SKM-1 treated with dmso at 0.1 percent for 144 hours (cell line): Measurements from ENCODE around the gene CDKN2AIP.

Source experiments
- DNase-seq: peaks from one replicate; lab custom pipeline; 2025; ENCODE audit not compliant: unreplicated experiment; lab: John Stamatoyannopoulos, UW

CDKN2AIP gene

GRCh38 chr4:183444214-183445096 is at the start of gene CDKN2AIP:
Gene CDKN2AIP (plus strand): TSS chr4:183444636. CDS start chr4:183444798, 162 bp downstream.
- peak; percentile 93 for DNase-seq

GRCh38 chr4:183395395-183395794 is 49.0 kb upstream of the CDKN2AIP start:
- no peak for DNase-seq

- DNase-seq = peak; percentile 86
Observed at GRCh38 chr4:183396227-183396637, 48.2 kb upstream of the CDKN2AIP start.

GRCh38 chr4:183397741-183398297 is 46.6 kb upstream of the CDKN2AIP start:
- no peak for DNase-seq

GRCh38 chr4:183398298-183399125 is 45.9 kb upstream of the CDKN2AIP start:
- DNase-seq = peak; percentile 66

- DNase-seq = peak; percentile 27
Observed at GRCh38 chr4:183399126-183399522, 45.3 kb upstream of the CDKN2AIP start.

GRCh38 chr4:183399616-183400015 is 44.8 kb upstream of the CDKN2AIP start:
- DNase-seq = peak; percentile 45

GRCh38 chr4:183400035-183400434 is 44.4 kb upstream of the CDKN2AIP start:
- DNase-seq = no peak

GRCh38 chr4:183401473-183401872 is 43.0 kb upstream of the CDKN2AIP start:
- no peak for DNase-seq

- DNase-seq = no peak
Observed at GRCh38 chr4:183402771-183403170, 41.7 kb upstream of the CDKN2AIP start.

GRCh38 chr4:183403486-183403885 is 41.0 kb upstream of the CDKN2AIP start:
- DNase-seq = no peak

- no peak for DNase-seq
Observed at GRCh38 chr4:183403961-183404360, 40.5 kb upstream of the CDKN2AIP start.

- no peak for DNase-seq
Observed at GRCh38 chr4:183405303-183405702, 39.1 kb upstream of the CDKN2AIP start.

GRCh38 chr4:183407128-183407585 is 37.3 kb upstream of the CDKN2AIP start:
- DNase-seq = peak; percentile 62

GRCh38 chr4:183407635-183408464 is 36.6 kb upstream of the CDKN2AIP start:
- no peak for DNase-seq

GRCh38 chr4:183408796-183409195 is 35.6 kb upstream of the CDKN2AIP start:
- DNase-seq = no peak

- no peak for DNase-seq
Observed at GRCh38 chr4:183409483-183409882, 35.0 kb upstream of the CDKN2AIP start.

GRCh38 chr4:183409934-183410333 is 34.5 kb upstream of the CDKN2AIP start:
- DNase-seq = no peak

- DNase-seq = no peak
Observed at GRCh38 chr4:183411291-183411861, 33.1 kb upstream of the CDKN2AIP start.

- no peak for DNase-seq
Observed at GRCh38 chr4:183412821-183413220, 31.6 kb upstream of the CDKN2AIP start.
